ENCODE data around the gene CPVL. TPM values are rescaled to one million over a fixed set of nuclear protein-coding genes. Genes with fewer than 3 reads are reported as not detected.

CPVL gene
- total RNA-seq, 3 donors from 2014 or later (not counting 1 experiment from before 2014, with no cell fraction given) = 4.9 to 11.6 (median 9.8) TPM

DNA sequence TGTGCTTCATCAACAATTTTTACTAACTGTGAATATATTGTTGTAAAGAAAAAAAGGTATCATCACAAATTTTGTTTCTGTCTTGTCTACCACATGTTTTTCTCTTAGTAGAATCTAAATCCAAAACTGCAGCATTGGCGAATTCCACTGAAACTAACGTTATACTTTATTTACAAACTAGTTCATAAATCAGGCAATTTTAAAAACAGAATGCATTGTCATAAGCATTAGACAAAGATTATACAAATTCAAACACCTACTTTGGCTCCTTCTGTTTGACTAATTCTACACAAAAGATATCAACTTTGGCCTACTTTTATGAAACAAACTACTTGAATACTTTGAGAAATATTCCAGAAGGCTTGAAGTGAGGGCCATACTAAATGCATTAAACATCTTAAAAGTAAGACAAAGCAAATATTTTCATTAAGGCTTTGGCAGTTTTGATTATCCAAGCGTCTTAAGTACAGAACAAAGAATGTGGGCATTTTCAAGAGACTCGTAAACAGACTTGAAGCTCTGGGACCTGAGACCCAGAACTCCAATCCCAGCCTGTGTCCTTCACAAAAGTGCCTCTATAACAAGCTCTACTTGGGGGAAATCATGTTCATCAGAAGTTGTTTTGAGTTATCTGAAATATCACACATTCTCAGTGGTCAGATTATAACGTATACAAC lies 81.0 kb downstream of the CPVL start:
- Mint-ChIP-seq H3K36me3 (no peaks in the 10 kb centered on the region), H3K4me1 (no peaks in the 10 kb centered on the region), H3K27ac (no peak overlapping the region), H3K9me3 (no peaks in the 10 kb centered on the region), H3K4me3 (no peak overlapping the region), H3K27me3 (ENCODE audit: low read depth in 2 of 2) (no peaks in the 10 kb centered on the region)
- Histone ChIP-seq H3K4me1 (ENCODE audit: control insufficient read depth, insufficient read depth, low read length) (no peaks in the 10 kb centered on the region), H3K27me3 (ENCODE audit: control insufficient read depth, insufficient read depth, low read length) (no peaks in the 10 kb centered on the region), H3K36me3 (ENCODE audit: control insufficient read depth, insufficient read depth, low read length) (no peaks in the 10 kb centered on the region), H3K27ac (ENCODE audit: low read length) (no peak overlapping the region), H3K4me3 (ENCODE audit: low read length) (no peak overlapping the region), H3K9me3 (ENCODE audit: control insufficient read depth, insufficient read depth, low read length) (no peaks in the 10 kb centered on the region)
- DNase-seq (no peak), ATAC-seq (no peak)
- intact Hi-C loops (cut with micrococcal nuclease) = no loop called here
- WGBS (ENCODE audit: insufficient coverage) = 88% methylated on average over 4 of the region's 5 CpGs
- TF ChIP-seq, protein P1, sequence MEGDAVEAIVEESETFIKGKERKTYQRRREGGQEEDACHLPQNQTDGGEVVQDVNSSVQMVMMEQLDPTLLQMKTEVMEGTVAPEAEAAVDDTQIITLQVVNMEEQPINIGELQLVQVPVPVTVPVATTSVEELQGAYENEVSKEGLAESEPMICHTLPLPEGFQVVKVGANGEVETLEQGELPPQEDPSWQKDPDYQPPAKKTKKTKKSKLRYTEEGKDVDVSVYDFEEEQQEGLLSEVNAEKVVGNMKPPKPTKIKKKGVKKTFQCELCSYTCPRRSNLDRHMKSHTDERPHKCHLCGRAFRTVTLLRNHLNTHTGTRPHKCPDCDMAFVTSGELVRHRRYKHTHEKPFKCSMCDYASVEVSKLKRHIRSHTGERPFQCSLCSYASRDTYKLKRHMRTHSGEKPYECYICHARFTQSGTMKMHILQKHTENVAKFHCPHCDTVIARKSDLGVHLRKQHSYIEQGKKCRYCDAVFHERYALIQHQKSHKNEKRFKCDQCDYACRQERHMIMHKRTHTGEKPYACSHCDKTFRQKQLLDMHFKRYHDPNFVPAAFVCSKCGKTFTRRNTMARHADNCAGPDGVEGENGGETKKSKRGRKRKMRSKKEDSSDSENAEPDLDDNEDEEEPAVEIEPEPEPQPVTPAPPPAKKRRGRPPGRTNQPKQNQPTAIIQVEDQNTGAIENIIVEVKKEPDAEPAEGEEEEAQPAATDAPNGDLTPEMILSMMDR (IDR thresholded peaks at IDR 0.05) = no peak

DNA sequence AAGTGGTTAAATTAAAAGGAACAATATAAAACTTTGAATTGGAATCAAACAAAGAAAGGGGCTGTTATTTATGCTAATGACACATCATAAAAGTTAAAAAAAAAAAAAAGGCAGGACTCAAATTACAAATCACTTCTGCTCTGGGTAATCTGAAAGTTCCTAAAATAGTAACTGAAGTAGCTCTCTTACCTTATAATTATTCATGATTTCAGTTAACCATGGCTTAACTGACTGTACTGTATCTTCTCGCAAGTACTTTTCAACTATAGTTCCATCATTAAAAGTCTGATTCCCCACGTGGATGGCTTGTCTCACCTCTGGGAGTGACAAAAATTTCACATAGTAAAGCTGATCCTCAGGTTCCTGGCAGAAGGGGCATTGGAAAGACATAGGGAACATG lies 82.5 kb downstream of the CPVL start:
- H3K27me3 ChIP-seq (ENCODE audit: control insufficient read depth, insufficient read depth, low read length) = no peaks in the 10 kb centered on the region
- TF ChIP-seq, protein P1 (IDR thresholded peaks at IDR 0.05) = no peak
- intact Hi-C loops (cut with micrococcal nuclease) = no loop called here

DNA sequence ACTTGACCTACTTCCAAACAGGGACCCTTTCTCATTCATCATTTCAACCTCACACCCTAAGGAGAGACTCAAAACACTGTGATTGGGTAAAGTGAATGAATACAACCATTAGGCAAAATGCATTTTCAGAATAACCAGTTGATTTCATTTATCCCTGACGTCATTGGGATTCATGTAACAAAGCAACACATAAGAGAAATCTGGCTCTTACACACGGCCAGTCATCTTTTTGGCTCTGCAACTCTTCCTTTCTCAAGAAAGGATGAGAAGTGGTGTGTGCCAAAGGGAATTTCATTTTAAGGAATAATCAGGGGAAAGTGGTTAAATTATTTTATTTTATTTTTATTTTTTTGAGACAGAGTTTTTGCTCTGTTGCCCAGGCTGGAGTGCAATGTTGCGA lies 83.1 kb downstream of the CPVL start:
- no peak for DNase-seq
- peaks cover 6 to 9% of the 10 kb centered on the region in 2 donors for H3K9me3 Mint-ChIP-seq
- Histone ChIP-seq H3K4me3 (ENCODE audit: low read length) (no peak overlapping the region), H3K27ac (ENCODE audit: low read length) (no peak overlapping the region), H3K36me3 (ENCODE audit: control insufficient read depth, insufficient read depth, low read length) (no peaks in the 10 kb centered on the region), H3K4me1 (ENCODE audit: control insufficient read depth, insufficient read depth, low read length) (no peaks in the 10 kb centered on the region), H3K9me3 (ENCODE audit: control insufficient read depth, insufficient read depth, low read length) (no peaks in the 10 kb centered on the region), H3K27me3 (ENCODE audit: control insufficient read depth, insufficient read depth, low read length) (no peaks in the 10 kb centered on the region)
- 100% methylated on average over 3 of the region's 3 CpGs for WGBS (ENCODE audit: insufficient coverage)
- peaks cover 17% of the 10 kb centered on the region for H3K36me3 Mint-ChIP-seq
- no peaks in the 10 kb centered on the region for H3K4me1 Mint-ChIP-seq
- H3K4me3 Mint-ChIP-seq = no peak overlapping the region
- no peak for ATAC-seq
- TF ChIP-seq, protein P1 (IDR thresholded peaks at IDR 0.05) = no peak
- intact Hi-C loops (cut with micrococcal nuclease) = no loop called here
- no peak overlapping the region for H3K27ac Mint-ChIP-seq
- peaks cover 3 to 19% of the 10 kb centered on the region in 2 donors for H3K27me3 Mint-ChIP-seq (ENCODE audit: low read depth in 2 of 2)

More for the DNA sequence above, 82.5 kb downstream of the CPVL start:
- no peak for DNase-seq
- Mint-ChIP-seq H3K4me1 (no peaks in the 10 kb centered on the region), H3K27ac (no peak overlapping the region), H3K36me3 (peaks cover 11% of the 10 kb centered on the region), H3K9me3 (peaks cover 2 to 3% of the 10 kb centered on the region in 2 donors), H3K27me3 (ENCODE audit: low read depth in 2 of 2) (peaks cover 3 to 13% of the 10 kb centered on the region in 2 donors), H3K4me3 (no peak overlapping the region)
- Histone ChIP-seq H3K27ac (ENCODE audit: low read length) (no peak overlapping the region), H3K4me1 (ENCODE audit: control insufficient read depth, insufficient read depth, low read length) (no peaks in the 10 kb centered on the region), H3K9me3 (ENCODE audit: control insufficient read depth, insufficient read depth, low read length) (no peaks in the 10 kb centered on the region), H3K4me3 (ENCODE audit: low read length) (no peak overlapping the region), H3K36me3 (ENCODE audit: control insufficient read depth, insufficient read depth, low read length) (no peaks in the 10 kb centered on the region)
- 82% methylated on average over 2 of the region's 2 CpGs for WGBS (ENCODE audit: insufficient coverage)
- no peak for ATAC-seq

All from natural killer cell (primary cell).